Measurements from ENCODE around the gene STRN4. TPM values are rescaled to one million over a fixed set of nuclear protein-coding genes. Genes with fewer than 3 reads are reported as not detected.
A peak's percentile ranks its signal among the peaks of the same experiment; 100 is the strongest.

STRN4 gene
- 153 and 203 TPM in 2 replicates for polyA plus RNA-seq
- polyA minus RNA-seq = 192 and 223 TPM in 2 replicates

- Histone ChIP-seq H3K27me3 (ENCODE audit: insufficient read depth, low read depth, low read length) (no peaks in the 10 kb centered on the region), H3K36me3 (ENCODE audit: insufficient read depth, low read length) (no peaks in the 10 kb centered on the region), H3F3A (ENCODE audit: insufficient read depth, low read length, poor library complexity, severe bottlenecking) (no peaks in the 10 kb centered on the region), H4K20me1 (ENCODE audit: insufficient read depth) (peaks cover 18% of the 10 kb centered on the region), H3K9me3 (ENCODE audit: low read length) (no peaks in the 10 kb centered on the region), H3K79me2 (replicated peaks; ENCODE audit: insufficient read depth, low read length) (peaks cover 48% of the 10 kb centered on the region), H3K4me2 (ENCODE audit: low read length) (peak within 1 kb of the TSS; percentile 65), H3K9ac (ENCODE audit: low read length) (peak within 1 kb of the TSS; percentile 99), H2AFZ (ENCODE audit: low read depth, low read length) (peak within 1 kb of the TSS; percentile 40), H3K9me2 (ENCODE audit: insufficient read depth, low read length) (no peaks in the 10 kb centered on the region), H3K4me3 (ENCODE audit: low read length) (peak within 1 kb of the TSS; percentile 98), H3K27ac (ENCODE audit: low read length) (peak within 1 kb of the TSS; percentile 98)
- TF ChIP-seq RAD21 (conservative IDR thresholded peaks at IDR 0.05) = peak; percentile 40
- TF ChIP-seq POLR2AphosphoS5 (IDR thresholded peaks at IDR 0.05) = peak; percentile 77
- peak; percentile 79 for TF ChIP-seq EP300 (conservative IDR thresholded peaks at IDR 0.05; ENCODE audit: poor library complexity, severe bottlenecking)
- TF ChIP-seq TAF1 (IDR thresholded peaks at IDR 0.05; ENCODE audit: low read depth) = no peak
- no peak for TF ChIP-seq EZH2 (IDR thresholded peaks at IDR 0.05; ENCODE audit: borderline replicate concordance, insufficient read depth, low read length, poor library complexity, severe bottlenecking)
- TF ChIP-seq SMC3 (conservative IDR thresholded peaks at IDR 0.05; ENCODE audit: poor library complexity) = peak; percentile 31
- TF ChIP-seq REST (IDR thresholded peaks at IDR 0.05; ENCODE audit: borderline replicate concordance) = peak; percentile 73
These were observed at the start of gene STRN4 for GRCh38 chr19:46746281-46747057. Gene STRN4, minus strand, starts transcription at chr19:46746450. Its CDS starts 20 bp downstream, at chr19:46746430.

- TF ChIP-seq REST (IDR thresholded peaks at IDR 0.05; ENCODE audit: borderline replicate concordance) (no peak), POLR2AphosphoS5 (IDR thresholded peaks at IDR 0.05) (no peak), EZH2 (IDR thresholded peaks at IDR 0.05; ENCODE audit: borderline replicate concordance, insufficient read depth, low read length, poor library complexity, severe bottlenecking) (no peak), RAD21 (conservative IDR thresholded peaks at IDR 0.05) (no peak), CTCF (IDR thresholded peaks at IDR 0.05; ENCODE audit: poor library complexity, severe bottlenecking) (no peak), TAF1 (IDR thresholded peaks at IDR 0.05; ENCODE audit: low read depth) (no peak), MXI1 (conservative IDR thresholded peaks at IDR 0.05; ENCODE audit: poor library complexity, severe bottlenecking) (no peak), SMC3 (conservative IDR thresholded peaks at IDR 0.05; ENCODE audit: poor library complexity) (no peak), EP300 (conservative IDR thresholded peaks at IDR 0.05; ENCODE audit: poor library complexity, severe bottlenecking) (no peak)
- no peaks in the 10 kb centered on the region for H3K9me2 ChIP-seq (ENCODE audit: insufficient read depth, low read length)
These were observed 45.7 kb upstream of the STRN4 start for GRCh38 chr19:46791944-46792343.

More at GRCh38 chr19:46791944-46792343, 45.7 kb upstream of the STRN4 start:
- Histone ChIP-seq H3K9ac (ENCODE audit: low read length) (no peak overlapping the region), H4K20me1 (ENCODE audit: insufficient read depth) (no peaks in the 10 kb centered on the region), H3K4me2 (ENCODE audit: low read length) (no peak overlapping the region), H3K36me3 (ENCODE audit: insufficient read depth, low read length) (no peaks in the 10 kb centered on the region), H3F3A (ENCODE audit: insufficient read depth, low read length, poor library complexity, severe bottlenecking) (peaks cover 3% of the 10 kb centered on the region), H3K27ac (ENCODE audit: low read length) (no peak overlapping the region), H3K4me3 (ENCODE audit: low read length) (no peak overlapping the region), H3K27me3 (ENCODE audit: insufficient read depth, low read depth, low read length) (peaks cover 15% of the 10 kb centered on the region), H2AFZ (ENCODE audit: low read depth, low read length) (no peak overlapping the region), H3K79me2 (replicated peaks; ENCODE audit: insufficient read depth, low read length) (no peaks in the 10 kb centered on the region), H3K9me3 (ENCODE audit: low read length) (no peaks in the 10 kb centered on the region)

Measured in neural cell (in vitro differentiated cells).